HL-60 (cell line): ENCODE measurements around the gene RECQL5.

Source experiments
- CTCF ChIP-seq: IDR thresholded peaks from one replicate; pipeline ENCODE4 v1.5.1; 2011; ENCODE audit warnings: low read length, control low read depth, inconsistent platforms; ENCODE audit not compliant: insufficient read depth
- GABPA ChIP-seq: IDR thresholded peaks from 2 replicates; pipeline ENCODE4 v1.6.1; 2012; ENCODE audit warnings: low read depth
- REST ChIP-seq: IDR thresholded peaks from 2 replicates; pipeline ENCODE4 v1.6.1; 2012; ENCODE audit warnings: low read depth; ENCODE audit not compliant: insufficient replicate concordance
- SPI1 ChIP-seq: IDR thresholded peaks from 2 replicates; pipeline ENCODE4 v1.6.1; 2012; ENCODE audit warnings: low read depth, mild to moderate bottlenecking, borderline replicate concordance

- TF ChIP-seq CTCF = no peak
- no peak for TF ChIP-seq REST
- no peak for TF ChIP-seq GABPA
- TF ChIP-seq SPI1 = no peak
Measured at GRCh38 chr17:75645889-75646637, 20.9 kb downstream of the RECQL5 start.
